IMR-90 (cell line): ENCODE results near the gene RHOBTB3.

ENCODE experiments used
- BHLHE40 ChIP-seq: fragments of 150-350 bp; IDR thresholded peaks from 2 replicates; pipeline ENCODE4 v1.6.1; 2016; ENCODE audit warnings: mild to moderate bottlenecking, low read depth, low read length
- CHD1 ChIP-seq: IDR thresholded peaks from 2 replicates; pipeline ENCODE4 v1.6.1; 2012; ENCODE audit warnings: low read depth, low read length, improper control_type of control experiment
- CTCF ChIP-seq: conservative IDR thresholded peaks from 2 replicates; pipeline ENCODE4 v1.5.1; 2012; ENCODE audit warnings: mild to moderate bottlenecking, low read depth, low read length, improper control_type of control experiment
- ELK1 ChIP-seq: fragments of 150-350 bp; IDR thresholded peaks from 2 replicates; pipeline ENCODE4 v1.6.1; 2016; ENCODE audit warnings: low read depth, mild to moderate bottlenecking, low read length, moderate library complexity, borderline replicate concordance
- FOS ChIP-seq: fragments of 150-350 bp; IDR thresholded peaks from 2 replicates; pipeline ENCODE4 v1.6.1; 2016; ENCODE audit warnings: low read depth, low read length
- MAFK ChIP-seq: IDR thresholded peaks from 2 replicates; pipeline ENCODE4 v1.6.1; 2012; ENCODE audit warnings: low read depth, low read length, improper control_type of control experiment
- RAD21 ChIP-seq: IDR thresholded peaks from 2 replicates; pipeline ENCODE4 v1.6.1; 2012; ENCODE audit warnings: low read length, improper control_type of control experiment
- RCOR1 ChIP-seq: IDR thresholded peaks from 2 replicates; pipeline ENCODE4 v1.6.1; 2012; ENCODE audit warnings: mild to moderate bottlenecking, low read length, improper control_type of control experiment; ENCODE audit not compliant: insufficient replicate concordance
- USF2 ChIP-seq: fragments of 150-350 bp; IDR thresholded peaks from 2 replicates; pipeline ENCODE4 v1.6.1; 2017; ENCODE audit warnings: mild to moderate bottlenecking, antibody characterized with exemption, low read length, low read depth

- no peak for TF ChIP-seq CTCF
- TF ChIP-seq RCOR1: no peak
- TF ChIP-seq BHLHE40: no peak
- TF ChIP-seq USF2: no peak
- no peak for TF ChIP-seq FOS
- TF ChIP-seq CHD1: no peak
- TF ChIP-seq RAD21: no peak
- no peak for TF ChIP-seq MAFK
- no peak for TF ChIP-seq ELK1
Measured at GRCh38 chr5:95734906-95735305, 3.8 kb downstream of the RHOBTB3 start.
